Chondrocyte (in vitro differentiated cells): ENCODE data around the gene ZFC3H1. TPM values are rescaled to one million over a fixed set of nuclear protein-coding genes. Genes with fewer than 3 reads are reported as not detected.

ENCODE experiments used
- DNase-seq: peaks from one replicate; pipeline ENCODE4 v3.0.0; 2021; ENCODE audit warnings: mixed read lengths, low spot score
- H3K27ac Mint-ChIP-seq: one replicate; pipeline ENCODE4 v1.8.0; 2021; ENCODE audit warnings: mild to moderate bottlenecking, moderate library complexity, mixed read lengths; ENCODE audit not compliant: unreplicated experiment
- H3K27me3 Mint-ChIP-seq: 2 replicates; pipeline ENCODE4 v1.8.0; 2021; ENCODE audit warnings: low read depth, mixed read lengths
- H3K36me3 Mint-ChIP-seq: 2 replicates; pipeline ENCODE4 v1.8.0; 2021; ENCODE audit warnings: low read depth, mixed read lengths
- H3K4me1 Mint-ChIP-seq: 2 replicates; pipeline ENCODE4 v1.8.0; 2021; ENCODE audit warnings: low read depth, mild to moderate bottlenecking, mixed read lengths
- H3K4me3 Mint-ChIP-seq: one replicate; pipeline ENCODE4 v1.8.0; 2021; ENCODE audit warnings: mild to moderate bottlenecking, moderate library complexity, mixed read lengths; ENCODE audit not compliant: unreplicated experiment
- H3K9me3 Mint-ChIP-seq: 2 replicates; pipeline ENCODE4 v1.8.0; 2021; ENCODE audit warnings: low read depth, mixed read lengths
- long read RNA-seq: library from polyadenylated mRNA; stranded (forward); transcript quantifications from one replicate; pipeline ENCODE4 v2.0.0, GENCODE V29; 2021
- total RNA-seq: library from RNA; stranded (reverse); gene quantifications from 3 replicates; pipeline ENCODE4 v1.2.1, GENCODE V29; 2021
- TF ChIP-seq, protein P1 (sequence below): fragments of 200-600 bp; sonication (generic); IDR thresholded peaks from 2 replicates; pipeline ENCODE4 v1.5.0; 2021; ENCODE audit warnings: antibody characterized with exemption, mild to moderate bottlenecking, moderate library complexity

The ZFC3H1 gene, protein sequence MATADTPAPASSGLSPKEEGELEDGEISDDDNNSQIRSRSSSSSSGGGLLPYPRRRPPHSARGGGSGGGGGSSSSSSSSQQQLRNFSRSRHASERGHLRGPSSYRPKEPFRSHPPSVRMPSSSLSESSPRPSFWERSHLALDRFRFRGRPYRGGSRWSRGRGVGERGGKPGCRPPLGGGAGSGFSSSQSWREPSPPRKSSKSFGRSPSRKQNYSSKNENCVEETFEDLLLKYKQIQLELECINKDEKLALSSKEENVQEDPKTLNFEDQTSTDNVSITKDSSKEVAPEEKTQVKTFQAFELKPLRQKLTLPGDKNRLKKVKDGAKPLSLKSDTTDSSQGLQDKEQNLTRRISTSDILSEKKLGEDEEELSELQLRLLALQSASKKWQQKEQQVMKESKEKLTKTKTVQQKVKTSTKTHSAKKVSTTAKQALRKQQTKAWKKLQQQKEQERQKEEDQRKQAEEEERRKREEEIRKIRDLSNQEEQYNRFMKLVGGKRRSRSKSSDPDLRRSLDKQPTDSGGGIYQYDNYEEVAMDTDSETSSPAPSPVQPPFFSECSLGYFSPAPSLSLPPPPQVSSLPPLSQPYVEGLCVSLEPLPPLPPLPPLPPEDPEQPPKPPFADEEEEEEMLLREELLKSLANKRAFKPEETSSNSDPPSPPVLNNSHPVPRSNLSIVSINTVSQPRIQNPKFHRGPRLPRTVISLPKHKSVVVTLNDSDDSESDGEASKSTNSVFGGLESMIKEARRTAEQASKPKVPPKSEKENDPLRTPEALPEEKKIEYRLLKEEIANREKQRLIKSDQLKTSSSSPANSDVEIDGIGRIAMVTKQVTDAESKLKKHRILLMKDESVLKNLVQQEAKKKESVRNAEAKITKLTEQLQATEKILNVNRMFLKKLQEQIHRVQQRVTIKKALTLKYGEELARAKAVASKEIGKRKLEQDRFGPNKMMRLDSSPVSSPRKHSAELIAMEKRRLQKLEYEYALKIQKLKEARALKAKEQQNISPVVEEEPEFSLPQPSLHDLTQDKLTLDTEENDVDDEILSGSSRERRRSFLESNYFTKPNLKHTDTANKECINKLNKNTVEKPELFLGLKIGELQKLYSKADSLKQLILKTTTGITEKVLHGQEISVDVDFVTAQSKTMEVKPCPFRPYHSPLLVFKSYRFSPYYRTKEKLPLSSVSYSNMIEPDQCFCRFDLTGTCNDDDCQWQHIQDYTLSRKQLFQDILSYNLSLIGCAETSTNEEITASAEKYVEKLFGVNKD (N-terminal part only)
- 36.7 to 62.6 TPM (median 39.6 TPM) in 3 replicates for total RNA-seq
- long read RNA-seq, full-length matches to known transcripts, result 4 of 6 reads
- long read RNA-seq, partial matches to known transcripts, result 1 of 6 reads
- long read RNA-seq, other reads (novel, unspliced or antisense), result 1 of 6 reads

DNA sequence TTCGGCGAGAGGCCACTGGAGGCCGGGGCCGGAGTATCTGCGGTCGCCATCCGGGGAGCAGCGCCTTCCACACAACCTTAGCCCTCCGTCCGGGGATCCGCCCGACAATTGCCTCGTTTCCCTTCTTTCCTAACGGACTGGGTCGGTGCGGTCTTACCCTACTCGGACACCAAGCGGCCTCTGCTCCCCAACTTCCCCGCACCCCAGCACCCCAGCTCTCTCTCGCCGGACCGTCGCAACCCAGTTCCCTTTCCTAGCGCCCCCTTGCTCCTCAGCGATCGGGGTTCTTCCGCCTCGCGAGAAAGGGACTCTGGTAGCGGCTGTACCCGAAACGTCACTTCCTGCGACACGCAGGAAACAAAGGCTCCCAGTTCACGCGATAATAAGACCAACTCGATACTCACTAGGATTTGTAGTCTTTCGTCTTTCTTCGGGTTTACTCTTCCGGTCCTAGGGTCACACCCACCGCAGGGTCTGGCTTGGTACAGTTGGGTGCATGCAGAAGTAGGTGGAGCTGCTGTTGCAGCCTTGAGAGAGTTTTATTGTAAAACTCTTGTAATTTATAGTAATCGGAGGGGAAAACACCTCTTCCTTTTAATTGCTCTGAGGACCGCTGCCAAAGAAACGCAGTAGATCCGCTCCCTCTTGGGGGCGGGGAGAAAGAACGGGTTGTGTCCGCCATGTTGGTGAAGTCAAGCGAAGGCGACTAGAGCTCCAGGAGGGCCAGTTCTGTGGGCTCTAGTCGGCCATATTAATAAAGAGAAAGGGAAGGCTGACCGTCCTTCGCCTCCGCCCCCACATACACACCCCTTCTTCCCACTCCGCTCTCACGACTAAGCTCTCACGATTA is at the start of gene ZFC3H1, which contains the start of gene THAP2:
TSS of gene ZFC3H1 (minus strand) at position 288 of the 850 bp plus-strand sequence. CDS start at position 50, 238 bp downstream.
TSS of gene THAP2 (plus strand) at position 741 of the 850 bp plus-strand sequence. CDS start 209 bp downstream, outside the sequence.
- Mint-ChIP-seq H3K36me3 (peaks cover 13% of the 10 kb centered on the region), H3K27ac (peak within 1 kb of the TSS; percentile 100), H3K27me3 (no peaks in the 10 kb centered on the region), H3K4me3 (peak within 1 kb of the TSS; percentile 100), H3K9me3 (no peaks in the 10 kb centered on the region), H3K4me1 (peaks cover 38% of the 10 kb centered on the region)
- DNase-seq, result peak; percentile 93
- TF ChIP-seq, protein P1, sequence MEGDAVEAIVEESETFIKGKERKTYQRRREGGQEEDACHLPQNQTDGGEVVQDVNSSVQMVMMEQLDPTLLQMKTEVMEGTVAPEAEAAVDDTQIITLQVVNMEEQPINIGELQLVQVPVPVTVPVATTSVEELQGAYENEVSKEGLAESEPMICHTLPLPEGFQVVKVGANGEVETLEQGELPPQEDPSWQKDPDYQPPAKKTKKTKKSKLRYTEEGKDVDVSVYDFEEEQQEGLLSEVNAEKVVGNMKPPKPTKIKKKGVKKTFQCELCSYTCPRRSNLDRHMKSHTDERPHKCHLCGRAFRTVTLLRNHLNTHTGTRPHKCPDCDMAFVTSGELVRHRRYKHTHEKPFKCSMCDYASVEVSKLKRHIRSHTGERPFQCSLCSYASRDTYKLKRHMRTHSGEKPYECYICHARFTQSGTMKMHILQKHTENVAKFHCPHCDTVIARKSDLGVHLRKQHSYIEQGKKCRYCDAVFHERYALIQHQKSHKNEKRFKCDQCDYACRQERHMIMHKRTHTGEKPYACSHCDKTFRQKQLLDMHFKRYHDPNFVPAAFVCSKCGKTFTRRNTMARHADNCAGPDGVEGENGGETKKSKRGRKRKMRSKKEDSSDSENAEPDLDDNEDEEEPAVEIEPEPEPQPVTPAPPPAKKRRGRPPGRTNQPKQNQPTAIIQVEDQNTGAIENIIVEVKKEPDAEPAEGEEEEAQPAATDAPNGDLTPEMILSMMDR, result peak; percentile 68

DNA sequence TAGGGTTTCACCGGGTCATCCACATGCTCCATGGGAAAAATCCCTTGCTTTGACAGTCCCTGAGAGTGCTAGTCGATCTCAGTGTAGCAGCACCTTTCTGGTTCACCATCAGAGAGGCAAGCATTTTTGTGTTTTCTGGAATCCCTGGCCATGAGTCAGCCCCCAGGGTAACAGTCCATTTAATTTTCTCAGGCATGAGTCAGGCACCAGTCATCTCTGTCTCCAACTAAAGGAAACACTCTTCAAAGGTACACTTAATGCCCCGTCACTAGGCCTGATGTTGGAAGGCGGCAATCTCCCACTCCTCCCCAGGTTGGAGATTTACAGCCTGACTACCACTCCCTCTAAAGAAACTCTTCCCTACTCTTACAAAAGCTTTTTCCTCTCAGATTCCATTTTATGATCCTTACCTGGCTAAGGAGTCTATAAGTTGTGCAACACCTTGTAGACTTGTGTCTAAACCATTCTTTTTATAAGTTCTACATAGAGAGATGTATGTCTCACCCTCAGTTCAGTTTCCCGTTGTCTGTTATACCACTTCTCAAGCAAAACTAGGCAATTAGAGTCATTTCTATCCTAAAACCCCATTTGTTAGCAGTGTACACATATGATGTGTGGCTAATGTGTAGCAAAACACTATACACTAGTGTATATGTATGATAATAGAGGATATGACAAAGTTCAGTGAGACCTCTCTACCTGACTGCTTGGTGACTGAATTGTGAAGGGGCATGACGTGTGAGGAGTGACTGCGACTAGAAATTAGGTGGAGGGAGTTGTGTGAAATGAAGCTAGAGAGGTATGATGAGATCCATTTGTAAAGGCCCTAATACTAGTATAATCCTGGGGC is 46.9 kb upstream of the ZFC3H1 start:
- Mint-ChIP-seq H3K27ac (peak overlapping the region; percentile 76), H3K9me3 (peaks cover 23% of the 10 kb centered on the region), H3K27me3 (no peaks in the 10 kb centered on the region), H3K4me3 (no peak overlapping the region), H3K36me3 (peaks cover 8% of the 10 kb centered on the region), H3K4me1 (peaks cover 15% of the 10 kb centered on the region)
- TF ChIP-seq, protein P1, result no peak
- DNase-seq, result no peak

DNA sequence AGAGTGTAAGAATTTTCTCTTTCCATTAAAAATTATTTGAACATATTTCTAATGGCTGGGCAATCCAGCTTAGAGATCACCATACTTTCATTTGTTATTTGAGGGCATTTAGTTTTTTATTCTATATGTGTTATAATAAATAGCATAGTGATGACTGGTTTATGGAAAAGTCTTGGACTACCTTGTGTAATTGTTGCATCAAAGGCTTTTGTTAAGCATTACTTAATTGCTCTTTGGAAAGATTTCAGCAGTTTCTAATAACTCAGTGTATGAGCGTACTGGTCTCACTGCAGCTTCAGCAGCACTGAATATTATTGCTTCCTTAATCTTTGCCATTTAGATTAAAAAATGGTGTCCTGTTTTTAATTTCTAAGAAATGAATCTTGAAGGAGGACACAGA is 45.0 kb upstream of the ZFC3H1 start:
- peaks cover 7% of the 10 kb centered on the region for H3K36me3 Mint-ChIP-seq
- no peaks in the 10 kb centered on the region for H3K27me3 Mint-ChIP-seq
- peaks cover 17% of the 10 kb centered on the region for H3K9me3 Mint-ChIP-seq
- H3K4me1 Mint-ChIP-seq, result peaks cover 15% of the 10 kb centered on the region
- TF ChIP-seq, protein P1, result no peak
- no peak overlapping the region for H3K4me3 Mint-ChIP-seq
- no peak overlapping the region for H3K27ac Mint-ChIP-seq
- DNase-seq, result no peak

DNA sequence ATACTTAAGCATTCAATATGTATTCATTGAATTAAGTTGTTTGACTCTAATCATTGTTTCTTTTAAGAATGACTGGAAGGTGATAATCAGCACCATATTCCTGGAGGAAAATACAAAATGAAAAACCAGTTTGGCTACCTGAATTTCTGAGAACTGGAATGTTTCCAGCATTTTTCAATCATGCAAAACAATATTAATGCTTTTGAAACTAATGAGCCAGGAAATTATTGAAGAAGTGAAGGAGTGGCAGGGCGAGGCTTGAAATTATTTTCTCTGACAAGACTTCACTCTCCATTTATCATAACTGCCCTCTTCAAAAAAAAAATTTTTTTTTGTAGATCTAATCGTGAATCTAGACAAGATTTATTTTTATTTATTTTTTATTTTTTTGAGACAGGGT is 41.3 kb upstream of the ZFC3H1 start:
- no peak for DNase-seq
- H3K27ac Mint-ChIP-seq, result no peak overlapping the region
- TF ChIP-seq, protein P1, result no peak

More for the DNA sequence above, 41.3 kb upstream of the ZFC3H1 start:
- Mint-ChIP-seq H3K4me3 (no peak overlapping the region), H3K9me3 (no peaks in the 10 kb centered on the region), H3K27me3 (no peaks in the 10 kb centered on the region), H3K4me1 (peaks cover 6% of the 10 kb centered on the region), H3K36me3 (peaks cover 15% of the 10 kb centered on the region)
